T47D (cell line): ENCODE measurements around the gene KLHL29.

Source experiments
- DNase-seq, 2 experiments: peaks; one replicate each; pipeline versions ENCODE4 v3.0.0 to v3.0.0-alpha.2; 2011 to 2012; ENCODE audit warnings: low read depth in 1 of 2, low spot score in 1 of 2
- JUND ChIP-seq: IDR thresholded peaks from 2 replicates; pipeline ENCODE4 v1.6.1; 2012; ENCODE audit warnings: low read depth
- in situ Hi-C: cut with HindIII; loops from 2 replicates; pipeline ENCODE4 v1.10.0; 2016; ENCODE audit warnings: low sequenced_read_pairs, low pct_unique_long_range_greater_than_20kb

The KLHL29 gene

DNA sequence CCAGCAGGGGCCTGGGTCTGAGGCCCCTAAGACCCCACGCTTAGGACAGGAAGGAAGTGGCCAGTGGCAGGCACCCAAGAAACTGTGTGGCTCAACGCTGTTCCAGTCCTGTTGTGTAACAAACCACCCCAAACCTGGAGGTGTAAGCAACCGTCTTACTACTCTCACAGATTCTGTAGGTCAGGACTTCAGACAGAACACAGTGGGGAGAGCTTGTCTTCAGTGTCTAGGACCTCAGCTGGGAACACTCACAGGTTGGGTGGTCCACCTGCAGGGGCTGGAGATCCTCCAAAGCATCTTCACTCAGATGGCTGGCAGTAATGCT lies 123.0 kb downstream of the KLHL29 start:
- in situ Hi-C loops: no loop called here
- TF ChIP-seq JUND: no peak

DNA sequence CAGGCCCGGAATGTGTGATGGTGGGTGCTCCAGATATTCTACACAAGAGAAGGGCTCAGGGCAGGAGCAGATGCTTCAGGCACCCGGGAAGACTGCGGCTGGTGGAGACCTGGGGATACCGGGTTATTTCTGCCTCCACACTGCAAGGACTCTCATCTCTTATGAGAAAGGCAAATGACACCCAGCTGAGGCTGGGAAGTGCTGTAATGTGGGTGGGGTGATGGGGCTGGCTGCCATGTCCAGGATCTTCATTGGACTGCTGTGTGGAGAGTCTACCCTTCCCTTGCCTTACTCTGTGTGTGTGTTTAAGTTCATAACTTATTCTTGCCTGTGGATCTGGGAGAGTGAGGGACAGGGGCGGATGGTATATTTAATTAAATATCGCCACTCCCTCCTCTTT lies 124.1 kb downstream of the KLHL29 start:
- TF ChIP-seq JUND: no peak
- in situ Hi-C loops: no loop called here

More for the DNA sequence above, 123.0 kb downstream of the KLHL29 start:
- DNase-seq: no peak

DNA sequence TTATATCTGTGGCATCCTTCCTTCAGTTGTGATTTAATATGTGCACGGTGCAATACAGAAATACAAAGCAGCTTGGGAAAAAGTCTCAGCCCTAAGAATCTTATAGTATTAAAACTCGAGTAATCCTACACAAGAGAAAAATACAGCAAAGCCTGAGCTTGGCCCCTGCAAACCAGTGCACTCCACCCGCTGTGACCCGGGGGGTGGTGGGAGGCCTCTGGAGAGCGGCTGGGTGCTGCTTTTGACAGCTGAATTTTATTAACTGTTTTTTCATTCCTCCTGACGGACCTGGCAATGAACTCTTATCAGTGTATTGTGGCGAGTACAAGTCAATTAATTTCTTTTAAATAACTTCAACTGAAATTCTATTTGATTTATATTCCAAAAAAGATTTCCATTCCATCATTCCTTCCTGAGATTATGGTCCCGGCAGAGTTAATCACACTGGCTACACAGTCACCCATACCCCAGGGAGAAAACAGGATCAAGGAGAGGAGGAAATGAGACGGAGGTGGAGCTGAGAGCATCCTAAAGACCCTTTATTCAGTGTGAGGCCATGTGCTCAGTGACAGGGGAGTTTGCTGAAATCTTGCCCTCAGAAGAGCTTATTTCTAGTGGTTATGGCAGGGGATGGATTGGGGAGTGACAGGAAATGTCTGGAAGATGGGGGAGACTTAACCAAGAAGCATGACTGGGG lies 124.8 kb downstream of the KLHL29 start:
- no peak for DNase-seq
- no peak for TF ChIP-seq JUND
- in situ Hi-C loops: no loop called here

More for the DNA sequence above, 124.1 kb downstream of the KLHL29 start:
- DNase-seq: no peak

DNA sequence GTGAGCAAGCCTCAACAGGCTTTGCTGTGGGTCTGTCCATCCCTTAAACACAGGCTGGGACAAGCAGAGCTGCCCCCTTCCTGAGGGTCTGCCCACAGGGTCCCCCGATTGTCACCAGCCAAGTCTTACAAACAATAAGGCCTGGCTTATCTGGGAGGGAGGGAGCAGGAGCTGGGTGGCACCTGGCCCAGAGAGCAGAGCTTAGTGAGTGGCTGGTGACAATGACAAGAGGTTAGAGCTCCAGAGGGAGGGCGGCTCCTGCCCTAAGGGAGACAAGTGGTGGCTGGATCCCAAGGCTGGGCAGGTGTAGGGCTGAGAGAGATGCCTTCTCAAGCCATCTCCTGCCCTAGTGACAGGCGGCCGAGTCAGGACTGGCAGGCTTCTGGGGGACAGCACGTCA lies 125.5 kb downstream of the KLHL29 start:
- DNase-seq: no peak
- in situ Hi-C loops: no loop called here
- TF ChIP-seq JUND: no peak

DNA sequence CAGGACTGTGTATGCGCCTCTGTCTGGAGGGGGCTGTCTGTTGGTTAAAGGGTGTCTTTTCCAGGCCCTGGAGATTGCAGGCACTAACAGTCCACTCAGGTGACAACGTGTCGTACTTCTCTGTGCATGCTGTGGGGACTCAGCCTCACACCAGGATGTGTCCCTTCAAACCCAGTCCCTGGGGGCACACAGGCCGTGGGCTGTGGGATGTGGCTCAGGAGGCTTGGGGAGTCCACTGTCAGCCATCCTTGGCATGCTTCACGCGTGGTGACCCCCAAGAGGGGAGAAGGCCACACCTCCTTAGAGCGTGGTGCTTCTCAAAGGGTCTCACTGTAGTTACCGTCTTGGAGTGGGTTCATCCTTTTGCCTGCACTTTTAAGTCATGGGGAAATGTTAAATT lies 127.8 kb downstream of the KLHL29 start:
- DNase-seq: no peak
- in situ Hi-C loops: no loop called here
- TF ChIP-seq JUND: no peak

DNA sequence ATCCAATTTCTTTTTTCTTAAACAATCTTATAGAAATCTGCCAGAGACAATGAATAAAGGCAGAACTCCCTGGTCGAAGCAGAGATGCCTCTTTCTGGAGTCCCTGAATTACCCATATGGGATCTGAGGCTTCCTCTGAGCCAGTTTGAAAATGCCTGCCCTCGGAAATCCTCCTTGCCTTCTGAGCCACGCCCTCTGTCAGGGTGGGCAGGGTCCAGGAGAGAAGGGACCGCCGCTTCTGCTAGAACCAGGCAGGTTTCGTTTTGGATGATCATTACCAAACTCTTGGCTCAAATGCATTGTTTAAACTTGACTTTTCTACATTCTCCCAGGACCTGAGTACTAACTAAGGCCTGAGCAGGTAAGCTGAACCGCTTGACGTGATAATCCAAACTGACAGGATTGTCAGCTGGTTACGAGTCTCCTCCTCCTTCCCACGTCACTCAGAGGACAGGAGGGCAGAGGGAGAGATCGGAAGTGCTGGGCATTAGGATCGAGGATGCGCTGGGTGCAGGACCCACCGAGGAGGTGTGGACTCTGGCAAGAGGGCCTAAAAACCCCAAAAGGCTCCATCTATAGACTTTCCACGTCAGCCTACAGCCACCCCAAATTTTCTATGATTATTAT lies 128.4 kb downstream of the KLHL29 start:
- TF ChIP-seq JUND: no peak
- DNase-seq: no peak
- in situ Hi-C loops: no loop called here

DNA sequence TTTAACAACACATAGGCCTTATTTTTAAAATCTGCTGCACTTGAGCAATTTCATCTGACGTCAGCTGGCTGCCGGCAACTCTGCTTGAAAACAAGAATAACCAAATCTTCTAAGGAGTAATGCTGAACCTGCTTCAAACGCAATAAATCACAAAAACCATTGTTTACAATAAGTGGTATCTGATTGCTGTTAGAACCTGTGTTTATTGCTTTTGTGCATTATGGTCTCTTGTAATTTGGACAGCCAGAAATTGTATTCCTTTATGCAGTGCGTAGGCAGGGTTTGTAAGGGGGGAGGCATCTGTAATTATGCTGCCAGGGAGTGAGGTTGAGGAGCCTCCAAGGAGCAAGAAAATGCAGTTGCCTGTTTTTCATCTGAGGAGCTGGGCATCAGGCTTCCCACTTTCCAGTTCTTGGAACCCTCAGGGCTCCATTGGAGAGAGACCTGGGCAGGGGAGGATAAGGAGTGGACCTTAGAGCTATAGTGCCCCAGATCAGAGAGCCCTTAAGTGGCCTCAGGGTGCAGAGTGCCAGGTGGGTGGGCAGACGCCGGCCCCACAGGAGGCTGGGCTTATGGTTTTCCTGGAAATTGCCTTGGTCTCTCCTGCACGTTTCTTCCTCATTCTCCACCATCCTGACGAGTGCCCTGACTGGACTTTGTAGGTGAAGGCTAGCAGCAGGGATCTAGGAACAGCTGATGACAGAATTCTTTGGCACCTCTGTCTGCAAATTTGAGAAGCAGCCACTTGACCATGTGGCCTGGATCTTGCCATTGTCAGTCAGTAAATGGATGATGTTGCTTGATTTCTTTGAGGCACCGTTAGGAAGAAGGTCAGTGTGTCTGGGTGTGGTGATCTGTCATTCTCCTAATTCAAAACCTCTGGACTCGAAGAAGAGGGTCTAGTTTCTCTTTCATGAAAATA lies 129.2 kb downstream of the KLHL29 start:
- in situ Hi-C loops: no loop called here
- no peak for DNase-seq
- TF ChIP-seq JUND: no peak

DNA sequence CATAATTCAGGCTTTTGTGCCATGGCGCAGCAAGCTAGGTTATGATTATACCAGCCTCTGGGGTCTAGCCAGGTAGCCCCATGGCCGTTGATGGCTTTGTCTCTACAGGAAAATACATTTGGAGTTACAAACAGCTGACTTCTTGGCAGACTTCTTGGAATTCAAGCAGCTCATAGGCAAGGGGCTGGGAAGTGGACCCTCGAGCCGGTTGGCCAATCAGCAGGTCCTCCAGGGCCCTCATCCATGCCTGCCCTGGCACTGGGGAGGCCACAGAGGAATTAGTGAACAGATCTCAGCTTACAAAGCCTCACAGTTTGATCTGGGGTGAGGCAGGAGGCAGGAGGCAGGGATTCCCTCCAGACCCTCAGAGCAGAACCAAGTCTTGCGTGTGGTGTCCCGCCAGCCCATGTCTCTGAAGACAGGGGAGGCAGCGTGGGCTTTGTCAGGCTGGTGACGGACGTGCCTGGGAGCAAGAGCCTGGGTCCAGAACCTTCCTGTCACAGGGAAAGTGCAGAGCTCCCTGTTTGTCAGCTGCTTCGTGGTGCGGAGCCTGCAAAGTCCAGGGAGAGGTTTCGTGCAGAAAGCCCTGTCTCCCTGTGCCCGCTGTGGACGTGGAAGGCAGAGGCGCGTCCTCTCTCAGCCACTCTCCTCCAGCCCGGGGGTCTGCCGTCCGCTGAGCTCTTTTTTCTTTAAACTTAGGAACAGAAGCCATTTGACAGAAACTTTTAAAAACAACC lies 131.7 kb downstream of the KLHL29 start:
- DNase-seq: no peak
- TF ChIP-seq JUND: no peak
- in situ Hi-C loops: no loop called here

DNA sequence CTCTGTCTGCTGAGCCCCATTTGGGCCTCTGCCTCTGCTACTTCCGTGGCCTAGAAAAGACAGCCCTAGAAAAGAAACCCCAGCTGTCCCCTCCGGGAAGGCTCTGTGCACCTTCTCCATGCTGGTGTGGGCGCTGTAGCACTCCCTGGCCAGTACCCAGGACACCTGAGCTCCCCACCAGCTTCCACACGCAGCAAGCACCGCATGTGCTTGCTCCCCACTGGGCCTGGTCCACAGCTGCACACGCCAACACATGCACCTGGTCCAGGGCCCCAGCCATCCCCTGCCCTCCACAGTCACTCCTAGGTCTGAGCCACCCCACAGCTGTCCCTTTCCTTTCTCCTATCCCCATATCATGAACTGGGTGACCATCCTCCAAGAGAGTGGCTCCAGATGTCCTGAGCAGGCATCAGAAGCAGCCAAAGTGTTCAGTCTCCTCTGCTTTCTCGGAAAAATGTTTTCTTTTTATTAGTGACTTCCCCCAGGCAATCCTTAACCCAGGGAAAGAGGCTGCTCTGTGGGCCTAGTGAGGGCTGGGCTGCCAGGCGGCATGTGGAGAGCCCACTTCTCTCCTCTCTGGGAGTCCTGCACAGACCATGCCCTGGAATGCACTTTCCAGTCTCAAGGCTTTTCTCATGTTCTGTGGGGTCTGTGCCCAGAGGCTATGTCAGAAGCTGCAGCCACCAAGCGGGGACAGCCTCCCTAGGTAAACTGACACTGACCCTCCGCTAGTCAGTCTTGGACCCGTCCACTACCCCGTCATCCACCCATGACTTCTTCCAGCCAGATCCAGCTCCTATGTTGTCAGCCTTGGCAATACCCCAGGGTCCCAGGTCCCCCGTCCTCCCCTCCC lies 133.7 kb downstream of the KLHL29 start:
- in situ Hi-C loops: no loop called here
- no peak for DNase-seq
- TF ChIP-seq JUND: no peak

DNA sequence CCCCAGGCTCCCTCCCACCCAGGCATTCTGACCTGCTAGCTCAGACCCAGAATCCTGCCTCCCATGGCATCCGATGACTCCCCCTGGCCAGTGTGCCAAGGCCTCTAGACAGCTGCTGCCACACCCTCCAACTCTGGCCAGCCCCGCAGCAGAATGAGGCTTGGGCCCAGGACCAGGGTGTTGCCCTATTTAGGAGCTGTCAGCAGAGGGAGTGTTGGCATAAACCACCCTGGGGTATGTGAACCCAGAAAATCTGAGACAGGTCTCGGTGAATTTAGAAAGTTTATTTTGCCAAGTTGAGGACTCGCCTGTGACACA lies 134.3 kb downstream of the KLHL29 start:
- DNase-seq: no peak
- no peak for TF ChIP-seq JUND
- in situ Hi-C loops: no loop called here

DNA sequence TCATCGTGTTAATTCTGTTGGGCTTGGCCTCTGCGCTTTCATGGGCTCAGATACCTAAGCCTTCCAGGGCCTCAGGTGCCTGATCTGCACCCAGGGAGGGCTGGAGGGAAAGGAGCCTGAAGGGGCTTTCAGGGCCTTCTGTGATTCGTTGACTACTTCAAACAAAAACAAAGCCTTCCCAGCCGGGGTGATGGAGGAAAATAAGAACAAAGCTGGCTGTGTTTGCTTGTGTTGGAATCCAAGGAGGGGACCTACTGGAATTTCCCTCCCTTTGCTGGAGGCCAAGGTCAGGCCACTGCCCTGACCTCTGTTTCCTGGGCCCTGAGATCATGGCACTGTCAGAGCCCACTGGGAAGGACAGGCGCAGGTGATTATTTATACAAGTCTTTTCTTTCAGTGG lies 135.3 kb downstream of the KLHL29 start:
- in situ Hi-C loops: no loop called here
- no peak for DNase-seq
- no peak for TF ChIP-seq JUND

DNA sequence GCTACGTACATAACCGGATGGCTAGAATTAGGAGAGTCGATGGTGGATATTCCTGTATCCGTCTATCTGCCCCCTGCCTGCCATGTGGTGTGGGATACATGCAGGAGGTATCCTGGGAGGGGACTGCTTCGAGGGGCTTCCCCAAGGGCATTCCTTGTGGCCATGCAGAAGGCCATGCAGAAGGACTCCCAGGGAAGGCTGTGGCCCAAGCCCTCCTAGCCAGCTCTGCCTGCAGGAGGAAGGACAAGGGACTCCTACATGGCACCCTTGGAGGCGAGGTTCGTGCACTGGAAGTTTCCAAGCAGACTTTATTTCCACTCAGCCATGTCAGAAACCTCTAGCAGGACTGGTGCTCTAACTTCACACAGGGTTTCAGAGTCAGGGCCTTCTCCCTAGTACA lies 136.1 kb downstream of the KLHL29 start:
- no peak for TF ChIP-seq JUND
- DNase-seq: no peak
- in situ Hi-C loops: no loop called here
